GM21786 (cell line): ENCODE measurements around the gene PTPRCAP.

Source experiments
- ATAC-seq: cut with Tn5 transposase; IDR thresholded peaks from one replicate; pipeline ENCODE4 v1.9.1; 2021; ENCODE audit not compliant: unreplicated experiment

The PTPRCAP gene

GRCh38 chr11:67441731-67442351, 4.4 kb upstream of the PTPRCAP start:
- no peak for ATAC-seq

DNA sequence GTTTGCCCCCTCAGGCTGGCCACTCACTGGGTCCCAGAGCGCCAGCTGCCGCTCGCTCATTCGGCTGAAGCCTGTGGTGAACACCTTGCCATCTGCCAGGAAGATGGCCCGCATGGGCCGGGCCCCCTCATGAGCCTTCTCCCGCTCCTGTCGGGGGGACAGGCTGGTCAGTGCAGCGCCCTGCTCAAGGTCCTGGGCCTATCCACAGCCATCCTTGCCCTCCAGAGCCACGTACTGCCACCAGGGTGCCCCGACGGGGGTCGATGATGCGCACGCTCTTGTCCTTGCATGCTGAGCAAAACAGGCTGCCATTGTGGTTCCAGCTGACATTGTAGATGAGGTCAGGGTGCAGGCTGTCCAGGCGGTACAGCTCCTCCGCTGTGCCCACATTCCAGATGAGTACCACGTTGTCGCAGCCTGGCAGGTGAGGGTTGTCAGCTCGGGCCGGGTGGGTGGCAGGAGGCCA, 3.6 kb upstream of the PTPRCAP start:
- ATAC-seq, result no peak

DNA sequence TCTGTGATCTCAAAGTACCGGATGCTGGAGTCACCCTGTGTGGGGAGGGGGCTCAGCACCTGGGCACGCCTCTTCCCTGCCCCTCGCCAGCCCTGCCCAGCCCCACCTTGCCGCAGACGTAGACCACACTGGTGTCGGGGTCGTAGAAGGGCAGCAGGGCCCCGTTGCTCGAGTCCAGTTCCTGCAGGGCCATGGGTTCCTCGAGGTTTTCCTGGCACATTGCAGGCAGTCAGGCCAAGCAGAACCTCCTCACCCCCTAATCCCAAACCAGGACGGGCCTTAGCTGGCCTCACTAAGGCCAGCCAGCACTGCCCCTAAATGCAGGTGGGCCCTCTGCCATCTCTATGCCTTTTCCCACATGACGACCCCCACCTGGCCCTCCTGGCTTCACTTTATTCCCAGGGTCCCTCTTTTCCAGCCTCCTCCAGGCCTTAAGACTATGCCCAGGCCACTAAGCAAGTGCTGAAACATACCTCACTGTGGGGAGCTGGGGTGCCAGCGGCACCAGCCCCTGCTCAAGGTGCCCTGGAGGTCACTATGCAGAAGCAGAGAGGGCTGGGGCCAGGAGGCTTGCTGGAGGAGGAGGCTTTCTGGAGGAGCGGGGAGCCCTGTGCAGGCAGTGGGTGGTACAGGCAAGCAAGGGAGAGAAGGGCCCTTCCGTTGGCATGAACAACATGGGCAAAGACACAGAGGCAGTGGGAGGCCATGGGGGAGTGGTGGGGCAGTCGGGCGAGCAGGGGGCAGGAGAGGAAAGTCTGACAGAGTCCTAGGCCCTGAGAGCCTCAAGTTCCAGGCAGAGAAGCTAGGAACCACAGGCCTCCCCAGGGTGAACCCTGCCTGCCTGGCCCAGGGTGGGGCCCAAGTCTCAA, 3.0 kb upstream of the PTPRCAP start:
- ATAC-seq, result no peak

DNA sequence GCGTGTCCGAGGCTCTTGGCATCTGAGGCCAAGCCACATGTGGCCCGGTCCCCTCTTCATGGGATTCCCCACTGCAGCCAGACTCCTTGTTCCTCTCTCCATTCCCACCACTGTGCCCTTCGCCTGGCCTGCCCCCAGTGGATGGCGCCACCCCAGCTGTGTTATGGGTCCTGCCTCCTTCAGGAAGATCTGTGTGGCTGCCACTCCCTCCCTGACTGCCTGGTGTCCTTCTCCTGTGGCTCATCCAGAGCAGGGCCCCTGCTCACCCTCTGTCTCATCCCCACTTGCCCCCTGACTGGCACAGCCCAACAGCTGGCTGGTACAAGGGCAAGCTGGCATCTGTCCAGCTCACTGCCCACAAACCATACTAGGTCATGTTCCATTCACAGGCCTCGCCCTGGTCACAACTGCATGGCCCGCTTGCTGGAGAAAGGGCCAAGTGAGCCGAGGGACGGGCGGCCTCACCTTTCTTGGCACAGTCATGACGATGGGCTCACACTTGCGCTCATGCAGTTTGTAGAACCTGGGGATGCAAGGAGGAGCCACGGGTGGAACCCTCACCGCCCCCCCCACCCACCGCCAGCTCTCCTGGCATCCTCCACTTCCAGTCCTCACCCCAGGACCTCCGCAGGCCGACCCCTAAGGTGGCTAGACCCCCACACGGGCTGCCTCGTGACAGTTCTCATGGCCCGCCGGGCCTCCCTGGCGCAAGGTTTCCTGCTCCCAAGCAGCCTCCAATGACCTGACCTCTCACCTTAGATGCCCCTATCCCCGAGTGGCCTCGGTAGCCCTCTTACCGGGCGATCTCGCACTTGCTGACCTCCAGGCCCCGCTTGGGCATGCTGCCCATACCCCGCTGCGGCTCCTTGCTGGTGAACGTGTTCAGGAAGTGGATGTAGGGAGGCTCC, 2.1 kb upstream of the PTPRCAP start:
- ATAC-seq, result no peak

DNA sequence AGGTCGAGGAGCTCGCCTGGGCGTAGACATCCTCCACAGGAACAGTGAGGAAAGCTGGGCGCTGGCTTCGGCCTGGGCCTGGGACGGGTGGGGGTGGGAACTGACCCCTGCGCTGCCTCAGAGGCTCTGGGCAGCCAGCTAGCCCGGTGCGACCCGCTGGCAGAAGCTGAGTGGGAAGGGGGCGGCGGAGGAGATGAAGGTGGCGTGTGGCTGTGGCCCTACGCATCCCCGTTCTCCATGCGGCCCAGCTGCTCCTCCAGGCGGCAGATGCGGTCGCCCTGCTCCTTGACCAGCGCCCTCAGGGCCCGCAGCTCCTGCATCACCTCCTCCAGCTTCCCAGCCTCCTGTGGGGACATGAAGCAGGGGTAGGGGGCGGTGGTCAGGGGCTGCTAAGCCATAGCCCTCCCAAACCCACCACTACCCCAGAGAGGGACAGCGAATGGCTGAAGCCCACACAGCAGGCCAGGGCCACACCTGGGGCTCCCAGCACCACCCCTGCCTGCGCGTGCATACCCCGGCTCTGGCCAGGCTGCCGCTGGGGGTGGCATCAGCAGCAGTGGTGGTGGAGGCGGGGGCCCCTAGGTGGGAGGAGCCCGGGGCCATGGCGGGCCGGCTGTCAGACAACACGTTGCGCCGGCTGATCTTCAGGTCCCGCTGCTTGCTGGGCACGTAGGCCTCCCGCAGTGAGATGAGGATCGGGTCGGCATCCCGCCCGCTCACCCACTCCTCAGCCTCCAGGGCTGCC, 848 bp upstream of the PTPRCAP start:
- no peak for ATAC-seq

- ATAC-seq, result no peak
Measured at GRCh38 chr11:67437809-67438157, 301 bp upstream of the PTPRCAP start.

DNA sequence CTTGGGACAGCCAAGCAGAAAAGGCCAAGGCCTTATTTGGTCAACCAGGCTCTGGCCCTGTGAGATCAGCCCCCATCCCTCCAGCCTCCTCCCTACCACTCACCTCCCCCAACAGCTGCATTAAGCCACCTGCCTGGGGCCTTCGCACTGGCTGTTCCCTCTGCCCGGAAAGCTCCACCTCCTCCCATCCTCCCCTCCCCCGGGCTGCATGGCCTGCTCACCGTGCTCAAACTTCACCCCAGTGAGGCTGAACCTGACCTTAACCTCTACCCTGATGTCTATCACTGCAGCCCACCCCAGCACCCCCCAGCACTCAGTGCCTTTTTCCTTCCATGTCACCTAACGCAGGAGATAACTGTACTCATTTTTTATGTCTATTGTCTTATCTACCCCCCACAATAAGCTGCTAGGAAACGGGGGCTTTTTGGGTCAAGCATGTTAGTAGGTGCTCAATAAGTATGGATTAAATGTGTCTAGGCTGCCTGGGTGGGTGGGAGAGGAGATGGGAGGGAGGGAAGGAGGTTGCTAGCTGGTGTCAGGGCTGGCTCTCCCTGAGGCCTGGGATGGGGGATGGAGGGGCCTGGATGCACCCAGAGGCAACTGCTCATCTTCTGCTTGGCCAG, 912 bp downstream of the PTPRCAP start:
- ATAC-seq, result peak; percentile 38

GRCh38 chr11:67435727-67436458, 1.6 kb downstream of the PTPRCAP start:
- ATAC-seq, result no peak

DNA sequence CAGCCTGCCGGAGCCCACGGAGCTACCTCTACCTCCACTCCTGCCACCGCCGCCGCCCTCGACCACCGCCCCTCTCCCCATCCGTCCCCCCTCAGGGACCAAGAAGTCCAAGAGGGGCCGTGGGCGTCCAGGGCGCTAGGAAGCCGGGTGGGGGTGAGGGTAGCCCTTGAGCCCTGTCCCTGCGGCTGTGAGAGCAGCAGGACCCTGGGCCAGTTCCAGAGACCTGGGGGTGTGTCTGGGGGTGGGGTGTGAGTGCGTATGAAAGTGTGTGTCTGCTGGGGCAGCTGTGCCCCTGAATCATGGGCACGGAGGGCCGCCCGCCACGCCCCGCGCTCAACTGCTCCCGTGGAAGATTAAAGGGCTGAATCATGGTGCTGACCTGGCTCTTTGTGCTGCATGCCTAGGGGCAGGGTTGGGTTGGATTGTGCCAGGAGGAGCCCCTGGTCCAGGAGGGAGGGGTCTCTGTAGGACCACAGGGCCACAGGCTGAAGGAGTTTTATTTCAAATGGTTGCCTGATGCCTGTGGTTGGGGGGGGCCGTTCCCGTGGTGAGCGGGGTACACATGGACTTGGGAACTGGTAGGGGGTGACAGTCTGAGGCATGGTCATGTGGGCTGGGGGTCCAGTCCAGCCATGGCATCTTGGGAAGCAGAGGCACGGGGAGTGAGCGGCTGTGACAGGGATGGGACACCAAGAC, 2.3 kb downstream of the PTPRCAP start:
- no peak for ATAC-seq

DNA sequence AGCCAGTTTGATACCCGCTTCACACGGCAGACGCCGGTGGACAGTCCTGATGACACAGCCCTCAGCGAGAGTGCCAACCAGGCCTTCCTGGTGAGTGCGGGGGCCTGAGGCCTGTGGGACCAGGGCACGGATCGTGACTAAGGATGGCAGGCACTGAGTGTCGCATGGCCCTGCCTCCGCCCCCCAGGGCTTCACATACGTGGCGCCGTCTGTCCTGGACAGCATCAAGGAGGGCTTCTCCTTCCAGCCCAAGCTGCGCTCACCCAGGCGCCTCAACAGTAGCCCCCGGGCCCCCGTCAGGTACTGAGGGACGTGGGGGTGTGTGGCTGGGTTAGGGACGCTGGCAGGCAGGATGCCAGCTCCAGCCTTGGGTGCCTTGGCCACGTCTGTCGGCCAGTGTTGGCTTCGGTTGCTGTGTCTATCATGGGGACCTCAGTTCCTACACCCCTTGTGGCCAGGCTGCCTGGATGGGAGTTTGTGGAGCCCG, 3.0 kb downstream of the PTPRCAP start:
- no peak for ATAC-seq

DNA sequence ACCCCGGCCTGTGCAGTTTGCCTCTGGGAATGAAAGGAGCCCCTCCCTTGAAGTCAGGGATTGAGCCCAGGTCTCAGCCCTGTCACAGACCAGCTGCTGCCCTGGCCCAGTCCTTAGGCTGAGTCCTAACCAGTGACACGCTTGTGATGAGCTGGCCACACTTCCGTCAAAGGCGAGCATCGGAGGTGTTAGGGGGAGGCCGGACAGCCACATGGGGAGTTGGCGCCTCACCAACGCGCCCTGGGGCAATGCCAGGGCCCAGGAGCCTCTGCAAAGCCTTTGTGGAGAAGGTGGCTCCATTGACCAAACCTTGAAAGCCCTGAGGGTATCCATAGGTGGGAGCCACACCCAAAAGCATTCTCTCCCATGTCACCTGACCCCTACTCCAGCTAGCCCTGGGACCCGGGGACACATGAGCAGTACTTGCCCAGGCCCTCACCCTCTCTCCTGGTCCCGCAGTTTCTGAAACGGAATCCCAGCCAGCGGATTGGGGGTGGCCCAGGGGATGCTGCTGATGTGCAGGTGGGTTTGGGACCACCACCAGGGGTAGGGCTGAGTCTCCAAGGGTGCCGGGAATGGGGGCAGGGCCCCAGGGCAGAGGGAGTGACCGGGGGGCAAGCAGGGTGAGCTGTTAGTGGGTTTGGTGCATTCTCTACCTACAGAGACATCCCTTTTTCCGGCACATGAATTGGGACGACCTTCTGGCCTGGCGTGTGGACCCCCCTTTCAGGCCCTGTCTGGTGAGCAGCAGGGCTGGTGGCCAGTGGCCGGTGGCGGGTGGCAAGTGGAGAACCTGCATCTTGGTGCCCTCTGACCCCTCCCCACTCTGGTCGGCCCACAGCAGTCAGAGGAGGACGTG, 3.7 kb downstream of the PTPRCAP start:
- ATAC-seq, result no peak

DNA sequence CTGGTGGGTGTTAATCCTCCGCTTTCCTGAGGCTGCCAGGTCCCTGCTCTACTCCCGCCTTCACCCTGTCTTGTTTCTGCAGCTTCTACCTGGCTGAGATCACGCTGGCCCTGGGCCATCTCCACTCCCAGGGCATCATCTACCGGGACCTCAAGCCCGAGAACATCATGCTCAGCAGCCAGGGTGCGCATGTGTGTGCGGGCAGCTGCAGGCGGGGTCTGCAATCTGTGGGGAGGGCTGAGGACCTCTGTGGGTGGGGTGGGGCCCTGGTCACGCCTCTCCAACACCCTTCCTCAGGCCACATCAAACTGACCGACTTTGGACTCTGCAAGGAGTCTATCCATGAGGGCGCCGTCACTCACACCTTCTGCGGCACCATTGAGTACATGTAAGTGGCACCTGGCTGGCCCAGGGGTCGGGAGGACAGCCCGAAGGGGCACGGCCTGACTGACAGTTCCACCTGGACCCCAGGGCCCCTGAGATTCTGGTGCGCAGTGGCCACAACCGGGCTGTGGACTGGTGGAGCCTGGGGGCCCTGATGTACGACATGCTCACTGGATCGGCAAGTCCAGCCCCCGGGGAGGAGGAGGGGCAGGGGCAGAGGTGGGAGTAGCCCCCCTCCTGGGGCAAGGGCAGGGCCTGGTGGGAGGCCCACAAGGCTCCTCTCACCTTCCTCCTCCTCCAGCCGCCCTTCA, 4.7 kb downstream of the PTPRCAP start:
- ATAC-seq, result no peak

DNA sequence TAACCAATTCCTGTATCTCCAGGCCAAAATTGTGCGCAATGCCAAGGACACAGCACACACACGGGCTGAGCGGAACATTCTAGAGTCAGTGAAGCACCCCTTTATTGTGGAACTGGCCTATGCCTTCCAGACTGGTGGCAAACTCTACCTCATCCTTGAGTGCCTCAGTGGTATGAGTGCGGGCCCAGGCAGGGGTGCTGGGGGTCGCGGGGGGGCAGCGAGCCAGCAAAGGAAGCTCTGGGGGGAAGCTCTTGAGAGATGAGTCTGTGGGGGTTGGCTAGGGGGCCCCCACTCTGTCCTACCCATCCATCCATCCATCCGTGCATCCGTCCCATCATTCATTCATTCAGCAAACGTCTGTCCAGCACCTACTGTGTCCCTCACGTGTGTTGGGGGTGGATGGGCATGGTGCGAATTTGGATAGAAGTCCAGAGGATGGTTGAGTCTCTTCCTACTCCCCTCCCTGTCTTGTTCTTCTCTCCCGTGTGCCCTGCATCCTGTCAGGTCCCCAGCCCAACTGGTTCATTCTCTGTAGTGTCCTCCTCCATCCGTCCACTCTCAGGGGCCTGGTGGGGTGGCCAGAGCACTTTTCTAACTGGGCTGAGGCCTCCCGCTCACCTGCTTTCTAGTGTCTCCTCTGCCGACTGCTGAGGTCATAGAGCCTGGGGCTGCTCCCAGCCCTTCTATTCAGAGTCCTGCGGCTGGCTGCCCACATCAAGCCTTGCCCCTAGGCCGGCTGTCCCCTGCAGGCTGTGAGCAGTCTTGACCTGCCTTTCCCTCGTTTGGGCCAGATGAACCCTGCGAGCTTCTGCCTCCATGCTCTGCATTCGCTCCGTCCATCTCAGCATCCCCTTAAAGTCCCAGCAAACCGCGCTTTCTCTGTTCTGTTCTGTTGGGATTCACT, 5.9 kb downstream of the PTPRCAP start:
- ATAC-seq, result no peak

- ATAC-seq, result no peak
Measured at GRCh38 chr11:67429722-67430121, 7.8 kb downstream of the PTPRCAP start.

GRCh38 chr11:67429038-67429668, 8.3 kb downstream of the PTPRCAP start:
- ATAC-seq, result no peak
